GM23248 (cell line): Measurements from ENCODE around the gene RTN4.

Source experiments
- EZH2 ChIP-seq: fragments of 200-600 bp; sonication (generic); IDR thresholded peaks from 2 replicates; pipeline ENCODE4 v1.6.1; 2018; ENCODE audit warnings: antibody characterized with exemption, mild to moderate bottlenecking; ENCODE audit not compliant: insufficient read depth, poor library complexity, severe bottlenecking
- EZH2phosphoT487 ChIP-seq: fragments of 200-600 bp; sonication (generic); IDR thresholded peaks from 2 replicates; pipeline ENCODE4 v1.6.1; 2018; ENCODE audit warnings: antibody characterized with exemption, moderate library complexity, mild to moderate bottlenecking, low read depth; ENCODE audit not compliant: insufficient read depth

DNA sequence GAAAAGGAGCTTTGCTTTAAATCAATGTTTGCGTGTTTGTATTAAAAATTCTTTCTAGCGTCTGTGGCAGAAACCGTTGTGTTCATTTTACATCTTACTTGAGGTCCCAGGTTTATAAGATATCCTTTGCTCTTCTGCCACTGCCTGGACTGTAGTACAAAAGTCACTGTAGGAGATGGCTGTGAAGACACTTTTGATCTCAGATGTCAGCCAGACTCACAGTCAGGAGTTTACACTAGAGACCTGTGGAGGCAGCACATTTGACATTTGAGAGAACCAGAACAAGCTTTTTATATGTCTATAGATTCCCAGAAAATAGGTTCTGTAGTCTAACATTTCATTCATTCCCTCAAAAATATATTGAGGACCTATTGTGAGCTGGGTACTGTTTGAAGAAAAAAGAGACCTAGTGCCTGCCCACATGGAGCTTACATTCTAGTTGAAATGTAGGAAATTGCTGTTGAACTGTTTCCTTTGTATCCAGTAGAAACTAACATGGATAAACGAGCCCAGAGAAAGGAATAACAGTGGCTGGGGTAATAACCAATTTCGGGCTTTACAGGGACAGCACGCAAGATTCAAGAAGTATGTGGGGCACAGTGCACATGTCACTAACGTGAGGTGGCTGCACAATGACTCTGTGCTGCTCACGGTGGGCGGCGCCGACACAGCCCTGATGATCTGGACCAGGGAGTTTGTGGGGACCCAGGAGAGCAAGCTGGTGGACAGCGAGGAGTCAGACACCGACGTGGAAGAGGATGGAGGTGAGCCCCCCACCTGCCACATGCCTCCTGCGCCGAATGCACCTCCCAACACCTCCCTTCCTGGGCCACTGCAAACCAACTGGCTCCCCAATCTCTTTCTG lies 122.3 kb downstream of the RTN4 start:
- TF ChIP-seq EZH2 (no peak), EZH2phosphoT487 (no peak)
